A673 (cell line): ENCODE measurements around the gene B3GAT3. TPM values are rescaled to one million over a fixed set of nuclear protein-coding genes. Genes with fewer than 3 reads are reported as not detected.

ENCODE experiments used
- BruUV-seq: library from RNA; stranded (reverse); fragments of 400-500 nt; replicated peaks from 2 replicates; lab custom pipeline; 2021; lab: Mats Ljungman, UMichigan
- CTCF ChIA-PET: fragments of 300-600 bp; sonication (Branson Sonifier 250); formaldehyde crosslinking; loops from one replicate; lab custom pipeline; 2022; ENCODE audit warnings: antibody characterized with exemption; lab: Charles Lee
- POLR2A ChIA-PET: fragments of 300-600 bp; sonication (Branson Sonifier 250); formaldehyde crosslinking; loops from one replicate; lab custom pipeline; 2022; ENCODE audit warnings: antibody characterized with exemption; ENCODE audit not compliant: low non-redundant PET; lab: Charles Lee
- DNase-seq: peaks from one replicate; pipeline ENCODE4 v3.0.0-alpha.2; 2015; ENCODE audit warnings: low spot score
- H3K27ac ChIP-seq: fragments of 200-600 bp; sonication (generic); 2 replicates; pipeline ENCODE4 v1.5.1; 2016; ENCODE audit warnings: mixed run types, low read depth, mild to moderate bottlenecking, mixed read lengths, antibody characterized with exemption, low read length; ENCODE audit not compliant: poor library complexity, severe bottlenecking
- H3K27me3 ChIP-seq: fragments of 200-600 bp; sonication (generic); replicated peaks from 2 replicates; pipeline ENCODE4 v1.6.1; 2017; ENCODE audit warnings: mixed run types, low read depth, mild to moderate bottlenecking, mixed read lengths, antibody characterized with exemption, low read length; ENCODE audit not compliant: insufficient read depth, poor library complexity
- H3K36me3 ChIP-seq: fragments of 200-600 bp; sonication (generic); 2 replicates; pipeline ENCODE4 v1.6.1; 2016; ENCODE audit warnings: mixed run types, mild to moderate bottlenecking, mixed read lengths, antibody characterized with exemption, low read length; ENCODE audit not compliant: insufficient read depth, poor library complexity, severe bottlenecking
- H3K4me1 ChIP-seq: fragments of 200-600 bp; sonication (generic); 2 replicates; pipeline ENCODE4 v1.6.1; 2017; ENCODE audit warnings: mixed run types, mild to moderate bottlenecking, mixed read lengths, antibody characterized with exemption, low read length; ENCODE audit not compliant: insufficient read depth, poor library complexity, severe bottlenecking
- H3K4me3 ChIP-seq: fragments of 200-600 bp; sonication (generic); 2 replicates; pipeline ENCODE4 v1.5.1; 2016; ENCODE audit warnings: low read depth, mixed run types, mild to moderate bottlenecking, mixed read lengths, low read length; ENCODE audit not compliant: poor library complexity, severe bottlenecking
- H3K9me3 ChIP-seq: fragments of 200-600 bp; sonication (generic); 2 replicates; pipeline ENCODE4 v1.6.1; 2016; ENCODE audit warnings: mixed run types, low read depth, mild to moderate bottlenecking, mixed read lengths, antibody characterized with exemption, low read length; ENCODE audit not compliant: poor library complexity, severe bottlenecking
- CTCF ChIP-seq: fragments of 300-800, 200-600 bp; sonication (generic); conservative IDR thresholded peaks from 2 replicates; pipeline ENCODE4 v1.5.1; 2017; ENCODE audit warnings: low read depth, mild to moderate bottlenecking, antibody characterized with exemption, low read length, moderate library complexity, mixed read lengths
- EZH2 ChIP-seq: fragments of 200-600 bp; sonication (generic); IDR thresholded peaks from 2 replicates; pipeline ENCODE4 v1.6.1; 2017; ENCODE audit warnings: borderline replicate concordance, low read depth, mild to moderate bottlenecking, mixed read lengths, antibody characterized with exemption, low read length; ENCODE audit not compliant: poor library complexity, severe bottlenecking
- intact Hi-C: fragments of 100-400 bp; cut with micrococcal nuclease; formaldehyde crosslinking; loops from one replicate; pipeline ENCODE4 v1.10.0; 2022; ENCODE audit not compliant: unreplicated experiment
- total RNA-seq: library from RNA; stranded (reverse); gene quantifications from 2 replicates; pipeline ENCODE4 v1.2.3, GENCODE V29; 2021

B3GAT3 gene
- total RNA-seq, 1 experiment from 2014 or later = 64.7 TPM

GRCh38 chr11:62577046-62577714 lies 44.6 kb downstream of the B3GAT3 start:
- DNase-seq = no peak
- no peak for TF ChIP-seq CTCF
- no peak for TF ChIP-seq EZH2
- H3K4me1 ChIP-seq = peaks cover 13% of the 10 kb centered on the region
- no peaks in the 10 kb centered on the region for H3K27me3 ChIP-seq
- ChIA-PET CTCF (interaction anchor here (0.7 kb wide), 1 partner anchor 37 kb away, joined by 5 read pairs; no protein-coding TSS in a partner anchor), POLR2A (interaction anchor here (0.7 kb wide), 1 partner anchor 139 kb away, joined by 8 read pairs; no protein-coding TSS in a partner anchor)
- H3K4me3 ChIP-seq = no peak overlapping the region
- BruUV-seq = no TSS peak
- H3K36me3 ChIP-seq = peaks cover 52% of the 10 kb centered on the region
- peak overlapping the region; percentile 52 for H3K27ac ChIP-seq
- H3K9me3 ChIP-seq = no peaks in the 10 kb centered on the region
- intact Hi-C loops = no loop called here

- H3K4me1 ChIP-seq = peaks cover 26% of the 10 kb centered on the region
- ChIA-PET POLR2A (no interaction called here), CTCF (no interaction called here)
- H3K27ac ChIP-seq = peak overlapping the region; percentile 88
- H3K27me3 ChIP-seq = no peaks in the 10 kb centered on the region
- peaks cover 56% of the 10 kb centered on the region for H3K36me3 ChIP-seq
- intact Hi-C loops = no loop called here
- no TSS peak for BruUV-seq
- H3K4me3 ChIP-seq = peak overlapping the region; percentile 65
- H3K9me3 ChIP-seq = no peaks in the 10 kb centered on the region
- DNase-seq = no peak
- TF ChIP-seq CTCF (no peak), EZH2 (no peak)
Measured at GRCh38 chr11:62575837-62576236, 45.9 kb downstream of the B3GAT3 start.

GRCh38 chr11:62575156-62575555 lies 46.6 kb downstream of the B3GAT3 start:
- peaks cover 59% of the 10 kb centered on the region for H3K36me3 ChIP-seq
- no peaks in the 10 kb centered on the region for H3K27me3 ChIP-seq
- H3K27ac ChIP-seq = peak overlapping the region; percentile 88
- TF ChIP-seq EZH2 (no peak), CTCF (no peak)
- CTCF ChIA-PET = no interaction called here
- POLR2A ChIA-PET = interaction anchor here (1.8 kb wide), 1 partner anchor 16 kb away, joined by 14 read pairs; the partner anchor contains the start of gene TUT1
- H3K4me1 ChIP-seq = peaks cover 28% of the 10 kb centered on the region
- peak overlapping the region; percentile 65 for H3K4me3 ChIP-seq
- intact Hi-C loops = no loop called here
- H3K9me3 ChIP-seq = no peaks in the 10 kb centered on the region
- BruUV-seq = no TSS peak
- DNase-seq = no peak
